HG03521 (cell line): ENCODE data around the gene TIMM23B.
"Not testable (repeated sequence)": the region's sequence is repeated elsewhere in the genome, so short reads cannot be mapped to it uniquely, and the experiment has no call there.

Source experiments
- ATAC-seq: cut with Tn5 transposase; IDR thresholded peaks from one replicate; pipeline ENCODE4 v1.9.1; 2021; ENCODE audit warnings: mild to moderate bottlenecking, moderate library complexity; ENCODE audit not compliant: unreplicated experiment

TIMM23B gene, protein sequence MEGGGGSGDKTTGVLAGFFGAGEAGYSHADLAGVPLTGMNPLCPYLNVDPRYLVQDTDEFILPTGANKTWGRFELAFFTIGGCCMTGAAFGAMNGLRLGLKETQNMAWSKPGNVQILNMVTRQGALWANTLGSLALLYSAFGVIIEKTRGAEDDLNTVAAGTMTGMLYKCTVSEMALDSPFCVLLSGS

GRCh38 chr10:49941447-49942338 lies at the start of gene TIMM23B, which contains the start of gene PARG:
TIMM23B (plus strand) TSS chr10:49942053; CDS start chr10:49942195, 142 bp downstream.
PARG (minus strand) TSS chr10:49942027; CDS start chr10:49941725, 302 bp downstream.
- peak; percentile 55 for ATAC-seq

- ATAC-seq: not testable (repeated sequence)
These were observed 41.9 kb upstream of the TIMM23B start for GRCh38 chr10:49899999-49900398.

- ATAC-seq: not testable (repeated sequence)
These were observed 41.4 kb upstream of the TIMM23B start for GRCh38 chr10:49900406-49900805.

- not testable (repeated sequence) for ATAC-seq
These were observed 38.0 kb upstream of the TIMM23B start for GRCh38 chr10:49903829-49904228.

- ATAC-seq: not testable (repeated sequence)
These were observed 33.4 kb upstream of the TIMM23B start for GRCh38 chr10:49908290-49909080.

- ATAC-seq: not testable (repeated sequence)
These were observed 31.6 kb upstream of the TIMM23B start for GRCh38 chr10:49910295-49910694.

GRCh38 chr10:49916451-49916850 lies 25.4 kb upstream of the TIMM23B start:
- not testable (repeated sequence) for ATAC-seq

GRCh38 chr10:49917927-49918326 lies 23.9 kb upstream of the TIMM23B start:
- ATAC-seq: not testable (repeated sequence)

DNA sequence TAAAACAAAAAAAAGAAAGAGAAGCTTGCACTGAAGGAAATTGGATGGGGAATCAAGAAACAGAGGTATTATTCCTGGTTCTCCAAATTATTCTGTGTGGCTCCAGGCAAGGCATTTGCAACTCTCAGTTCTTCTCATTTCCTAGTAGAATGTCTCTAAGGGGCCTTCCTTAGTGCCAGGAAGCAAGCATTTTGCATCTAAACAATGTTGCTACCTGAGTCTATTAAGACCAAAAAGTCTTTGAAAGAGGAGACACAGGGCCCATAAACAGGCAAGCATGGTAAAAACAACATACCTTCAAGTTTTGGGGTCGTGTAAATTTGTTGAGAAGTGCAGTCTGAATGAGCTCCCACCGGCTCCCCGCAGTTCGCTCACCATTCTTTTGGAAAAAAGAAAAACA lies 19.8 kb upstream of the TIMM23B start:
- ATAC-seq: not testable (repeated sequence)

DNA sequence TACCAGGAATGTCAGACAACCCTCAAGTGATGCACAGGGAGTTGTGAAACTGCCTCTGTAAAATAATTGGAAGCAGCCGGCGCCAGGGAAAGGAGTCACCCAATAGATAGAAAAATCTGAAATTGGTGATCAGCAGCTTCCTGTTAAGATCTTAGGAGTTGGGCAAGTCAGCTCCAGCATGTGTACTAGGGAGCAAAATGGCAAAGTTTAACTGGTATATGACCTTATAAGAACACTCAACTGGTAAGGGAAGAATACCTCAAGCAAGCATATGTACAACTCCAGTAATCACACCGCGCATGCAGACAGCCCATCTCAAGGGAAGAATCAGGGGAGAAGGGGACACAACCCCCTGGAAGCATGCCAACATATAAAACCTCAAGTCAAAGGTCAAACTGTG lies 18.3 kb upstream of the TIMM23B start:
- ATAC-seq: not testable (repeated sequence)

DNA sequence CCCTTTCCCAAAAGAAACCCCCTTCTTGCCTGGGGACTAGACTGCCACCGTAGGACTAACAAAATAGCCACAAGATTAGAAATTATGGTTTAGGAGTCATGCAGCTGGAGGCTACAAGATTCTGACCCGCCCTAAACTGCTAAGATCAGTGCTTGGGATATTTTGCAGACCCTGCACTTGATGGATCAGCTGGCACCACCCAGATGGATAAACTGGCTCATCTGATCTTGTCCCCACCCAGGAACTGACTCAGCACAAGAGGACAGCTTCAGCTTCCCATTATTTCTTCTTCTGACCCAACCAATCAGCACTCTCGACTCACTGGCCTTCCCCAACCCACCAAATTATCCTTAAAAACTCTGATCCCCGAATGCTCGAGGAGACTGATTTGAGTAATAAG lies 10.6 kb upstream of the TIMM23B start:
- ATAC-seq: not testable (repeated sequence)

DNA sequence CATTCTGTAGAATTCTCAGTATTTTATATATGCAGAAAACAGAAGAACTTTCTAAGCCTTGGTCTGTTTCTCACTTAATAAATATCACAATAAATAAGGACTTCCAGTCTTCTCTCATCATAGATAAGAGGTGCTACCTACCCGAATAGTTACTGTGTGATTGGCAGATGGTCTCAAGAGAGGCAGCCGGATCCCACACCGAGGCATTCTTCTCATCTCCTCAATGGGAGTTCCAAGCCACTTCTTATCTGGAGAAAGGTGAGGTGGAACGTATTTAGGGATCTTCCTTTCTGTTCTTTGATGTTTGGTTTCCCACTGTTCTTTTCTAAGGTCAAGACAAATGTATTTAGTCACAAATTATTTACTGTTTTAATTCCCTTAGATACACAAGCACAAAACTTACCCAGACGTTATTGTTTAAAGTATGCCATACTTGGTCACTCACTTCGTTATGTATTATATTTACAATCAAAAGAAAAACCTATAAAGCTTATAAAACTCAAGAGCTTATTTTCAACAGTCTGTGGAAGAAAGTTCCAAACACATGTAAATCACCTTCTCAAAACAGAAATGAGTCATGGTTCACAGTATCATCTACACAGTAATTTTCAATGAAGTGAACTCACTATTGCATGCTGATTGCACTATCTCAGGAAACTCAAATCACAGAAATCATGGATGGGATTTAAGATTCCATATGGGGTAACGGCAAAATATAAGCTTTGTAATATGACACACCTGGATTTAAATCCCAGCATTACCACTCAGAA lies 9.7 kb upstream of the TIMM23B start:
- not testable (repeated sequence) for ATAC-seq

- ATAC-seq: peak; percentile 4
These were observed 469 bp downstream of the TIMM23B start for GRCh38 chr10:49942339-49942705.

- not testable (repeated sequence) for ATAC-seq
These were observed 1.8 kb downstream of the TIMM23B start for GRCh38 chr10:49943607-49944006.

- not testable (repeated sequence) for ATAC-seq
These were observed 6.3 kb downstream of the TIMM23B start for GRCh38 chr10:49948142-49948541.

GRCh38 chr10:49948737-49949136 lies 6.9 kb downstream of the TIMM23B start:
- not testable (repeated sequence) for ATAC-seq

- not testable (repeated sequence) for ATAC-seq
These were observed 10.2 kb downstream of the TIMM23B start for GRCh38 chr10:49952006-49952405.

DNA sequence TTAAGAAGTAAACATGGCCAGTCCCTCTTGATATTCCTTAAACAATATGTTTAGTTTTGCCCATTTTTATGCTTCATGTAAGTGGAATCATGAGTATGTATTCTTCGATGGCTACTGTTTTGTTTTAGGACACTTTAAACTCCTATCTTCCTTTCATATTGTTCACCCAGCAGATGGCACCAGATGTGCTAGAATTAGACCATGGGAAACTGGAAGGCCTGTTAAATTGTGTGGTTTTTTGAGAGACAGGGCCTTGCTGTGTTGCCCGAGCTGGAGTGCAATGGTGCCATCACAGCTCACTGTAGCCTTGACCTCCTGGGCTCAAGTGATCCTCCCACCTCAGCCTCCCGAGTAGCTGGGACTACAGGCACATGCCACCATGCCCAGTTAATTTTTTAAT lies 11.3 kb downstream of the TIMM23B start:
- ATAC-seq: not testable (repeated sequence)

DNA sequence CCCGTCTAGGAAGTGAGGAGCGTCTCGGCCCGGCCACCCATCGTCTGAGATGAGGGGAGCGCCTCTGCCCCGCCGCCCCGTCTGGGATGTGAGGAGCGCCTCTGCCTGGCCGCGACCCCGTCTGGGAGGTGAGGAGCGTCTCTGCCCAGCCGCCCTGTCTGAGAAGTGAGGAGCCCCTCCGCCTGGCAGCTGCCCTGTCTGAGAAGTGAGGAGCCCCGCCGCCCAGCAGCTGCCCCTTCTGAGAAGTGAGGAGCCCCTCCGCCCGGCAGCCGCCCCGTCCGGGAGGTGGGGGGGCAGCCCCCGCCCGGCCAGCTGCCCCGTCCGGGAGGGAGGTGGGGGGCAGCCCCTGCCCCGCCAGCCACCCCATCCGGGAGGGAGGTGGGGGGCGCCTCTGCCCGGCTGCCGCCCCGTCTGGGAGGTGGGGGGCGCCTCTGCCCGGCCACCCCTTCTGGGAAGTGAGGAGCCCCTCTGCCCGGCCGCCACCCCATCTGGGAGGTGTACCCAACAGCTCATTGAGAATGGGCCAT lies 28.5 kb downstream of the TIMM23B start:
- not testable (repeated sequence) for ATAC-seq

- ATAC-seq: not testable (repeated sequence)
These were observed 29.6 kb downstream of the TIMM23B start for GRCh38 chr10:49971466-49971865.
